ELR (cell line): ENCODE data around the gene STAMBP.
"Not testable (repeated sequence)": the region's sequence is repeated elsewhere in the genome, so short reads cannot be mapped to it uniquely, and the experiment has no call there.

Experiments used
- DNase-seq: peaks from one replicate; pipeline ENCODE4 v3.0.0-alpha.2; 2015; ENCODE audit warnings: low read depth

The STAMBP gene

GRCh38 chr2:73828818-73829570 is at the start of gene STAMBP:
Gene STAMBP (plus strand): TSS chr2:73828961. CDS start chr2:73830857, 1,896 bp downstream.
- peak; percentile 98 for DNase-seq

GRCh38 chr2:73779467-73780236 is 49.1 kb upstream of the STAMBP start, which contains the start of gene DUSP11:
Gene DUSP11 (minus strand): TSS chr2:73780103. CDS start chr2:73779974, 129 bp downstream.
- DNase-seq = peak; percentile 95

- DNase-seq = no peak
Observed at GRCh38 chr2:73780237-73780582, 48.6 kb upstream of the STAMBP start.

- peak; percentile 16 for DNase-seq
Observed at GRCh38 chr2:73783402-73783801, 45.4 kb upstream of the STAMBP start.

DNA sequence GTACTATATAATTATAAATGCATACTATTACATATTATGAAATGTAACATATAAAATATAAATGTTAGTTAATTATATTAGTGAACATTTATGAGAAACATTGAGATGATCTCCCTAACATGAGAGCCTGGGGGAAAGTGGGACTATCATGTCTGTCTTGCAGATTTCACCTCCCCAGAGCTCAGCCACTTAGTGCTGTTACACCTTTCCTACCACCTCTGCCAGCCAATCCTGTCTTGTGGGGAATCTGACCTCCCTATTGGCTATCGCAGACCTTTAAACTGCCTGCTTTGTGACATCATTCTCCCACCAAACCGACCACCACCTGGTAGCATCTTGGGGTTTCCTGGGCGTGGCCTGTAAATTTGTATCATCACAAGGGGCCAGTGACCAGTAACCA is 44.9 kb upstream of the STAMBP start, which contains the start of gene C2orf78:
Gene C2orf78 (plus strand): TSS at position 301 of the 400 bp plus-strand sequence. CDS start 127 bp downstream, outside the sequence.
- not testable (repeated sequence) for DNase-seq

- no peak for DNase-seq
Observed at GRCh38 chr2:73811878-73812277, 16.9 kb upstream of the STAMBP start.

- no peak for DNase-seq
Observed at GRCh38 chr2:73812635-73813034, 16.1 kb upstream of the STAMBP start.

GRCh38 chr2:73818296-73818695 is 10.5 kb upstream of the STAMBP start:
- DNase-seq = no peak

GRCh38 chr2:73821227-73821626 is 7.5 kb upstream of the STAMBP start:
- DNase-seq = no peak

- no peak for DNase-seq
Observed at GRCh38 chr2:73821669-73822068, 7.1 kb upstream of the STAMBP start.

DNA sequence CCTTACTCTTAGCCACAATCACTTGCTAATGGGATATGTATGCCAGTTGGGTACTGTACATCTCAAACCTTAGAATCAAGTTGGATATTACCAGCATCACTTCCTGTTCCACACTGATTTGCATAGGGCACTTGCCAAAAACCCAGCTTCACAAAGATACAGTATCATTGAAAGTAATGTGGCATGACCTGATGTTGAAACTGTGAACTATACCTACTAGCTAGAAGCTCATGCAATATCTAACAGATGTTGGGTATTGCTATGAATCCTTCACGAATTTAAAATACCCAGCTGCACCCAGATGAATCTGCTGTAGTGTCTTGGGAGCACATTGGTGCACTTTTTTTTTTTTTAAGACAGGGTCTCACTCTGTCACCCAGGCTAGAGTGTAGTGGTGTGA is 6.5 kb upstream of the STAMBP start:
- DNase-seq = no peak

- DNase-seq = no peak
Observed at GRCh38 chr2:73822991-73823390, 5.8 kb upstream of the STAMBP start.

- DNase-seq = no peak
Observed at GRCh38 chr2:73823416-73823815, 5.3 kb upstream of the STAMBP start.

DNA sequence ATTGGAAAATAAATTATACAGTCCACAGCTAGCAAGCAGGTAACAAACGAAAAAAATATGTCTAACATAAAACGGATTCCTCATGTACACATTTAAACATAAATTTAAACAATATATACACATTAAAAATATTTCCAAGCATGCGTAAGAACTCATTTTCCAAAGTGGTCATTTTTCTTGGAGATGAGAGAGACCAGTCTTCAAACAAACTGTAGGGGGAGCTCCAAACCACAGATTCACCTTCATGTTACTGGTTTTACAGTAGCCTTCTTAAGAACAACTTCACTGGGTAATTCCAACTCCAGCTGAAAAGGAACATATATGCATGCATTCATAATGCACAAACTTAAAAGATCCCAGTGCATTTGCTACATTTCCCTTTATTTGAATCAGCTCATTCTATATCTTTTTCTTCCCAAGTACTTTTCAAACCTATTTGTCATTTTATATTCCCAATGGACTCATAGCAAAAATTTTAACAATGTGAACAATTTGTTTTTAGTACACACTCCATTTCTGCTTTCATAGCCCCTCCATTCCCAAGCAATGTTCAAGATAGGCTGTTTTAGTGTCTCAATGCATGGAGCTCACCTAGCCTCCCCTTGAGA is 4.7 kb upstream of the STAMBP start:
- DNase-seq = peak; percentile 83

- DNase-seq = no peak
Observed at GRCh38 chr2:73825408-73825807, 3.4 kb upstream of the STAMBP start.

- DNase-seq = peak; percentile 66
Observed at GRCh38 chr2:73827018-73827417, 1.7 kb upstream of the STAMBP start.

DNA sequence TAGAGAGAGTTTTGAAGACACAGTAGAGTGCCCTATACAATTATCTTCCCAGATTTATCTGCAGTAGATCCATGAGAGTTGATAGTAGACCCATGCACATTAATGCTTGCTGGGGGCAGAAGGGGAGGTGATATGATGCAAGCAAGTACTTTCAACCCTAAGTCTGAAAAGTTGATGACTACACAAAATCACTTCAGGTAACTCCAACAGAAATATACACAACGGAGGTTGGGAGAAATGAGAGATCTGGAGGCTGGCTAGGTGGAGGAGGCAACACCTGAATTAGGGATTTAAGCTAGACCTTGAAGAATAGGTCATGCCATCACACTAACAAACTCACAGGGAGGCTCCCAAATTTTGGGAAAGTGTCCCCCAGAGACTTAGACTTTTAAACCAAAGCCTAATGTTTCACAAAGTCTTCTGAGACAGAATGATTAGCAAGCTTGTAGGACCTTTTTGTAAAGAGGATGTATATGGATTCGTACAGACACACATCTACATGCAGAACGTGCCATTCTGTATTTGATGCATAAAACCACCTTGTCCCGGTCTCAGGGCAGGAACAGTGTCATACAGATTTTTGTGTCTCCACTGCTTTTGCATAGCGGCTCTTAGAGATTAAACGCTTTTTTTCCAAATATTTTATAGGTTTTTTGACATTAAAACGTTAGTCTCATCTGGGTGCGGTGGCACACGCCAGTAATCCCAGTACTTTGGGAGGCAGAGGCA is 937 bp upstream of the STAMBP start:
- DNase-seq = no peak

- no peak for DNase-seq
Observed at GRCh38 chr2:73828389-73828817, 358 bp upstream of the STAMBP start.

DNA sequence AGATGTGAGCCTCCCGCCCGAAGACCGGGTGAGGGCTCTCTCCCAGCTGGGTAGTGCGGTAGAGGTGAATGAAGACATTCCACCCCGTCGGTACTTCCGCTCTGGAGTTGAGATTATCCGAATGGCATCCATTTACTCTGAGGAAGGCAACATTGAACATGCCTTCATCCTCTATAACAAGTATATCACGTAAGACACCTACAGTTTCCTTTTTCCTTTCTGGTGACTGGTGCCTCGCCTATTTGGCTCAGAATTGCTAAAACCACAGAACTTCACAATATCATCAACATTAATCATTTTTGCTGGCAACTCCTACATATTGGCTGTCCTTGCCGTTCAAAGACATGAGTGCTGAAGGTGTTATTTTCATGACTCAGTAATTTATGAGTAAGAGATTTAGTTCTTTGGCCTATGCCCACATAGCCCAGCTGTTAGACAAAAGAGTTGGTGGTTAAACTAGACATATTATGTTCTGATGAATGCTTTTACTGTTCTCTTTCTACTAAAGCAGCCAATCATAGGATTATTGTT is 2.2 kb downstream of the STAMBP start:
- DNase-seq = peak; percentile 97

GRCh38 chr2:73832930-73833329 is 4.2 kb downstream of the STAMBP start:
- no peak for DNase-seq

DNA sequence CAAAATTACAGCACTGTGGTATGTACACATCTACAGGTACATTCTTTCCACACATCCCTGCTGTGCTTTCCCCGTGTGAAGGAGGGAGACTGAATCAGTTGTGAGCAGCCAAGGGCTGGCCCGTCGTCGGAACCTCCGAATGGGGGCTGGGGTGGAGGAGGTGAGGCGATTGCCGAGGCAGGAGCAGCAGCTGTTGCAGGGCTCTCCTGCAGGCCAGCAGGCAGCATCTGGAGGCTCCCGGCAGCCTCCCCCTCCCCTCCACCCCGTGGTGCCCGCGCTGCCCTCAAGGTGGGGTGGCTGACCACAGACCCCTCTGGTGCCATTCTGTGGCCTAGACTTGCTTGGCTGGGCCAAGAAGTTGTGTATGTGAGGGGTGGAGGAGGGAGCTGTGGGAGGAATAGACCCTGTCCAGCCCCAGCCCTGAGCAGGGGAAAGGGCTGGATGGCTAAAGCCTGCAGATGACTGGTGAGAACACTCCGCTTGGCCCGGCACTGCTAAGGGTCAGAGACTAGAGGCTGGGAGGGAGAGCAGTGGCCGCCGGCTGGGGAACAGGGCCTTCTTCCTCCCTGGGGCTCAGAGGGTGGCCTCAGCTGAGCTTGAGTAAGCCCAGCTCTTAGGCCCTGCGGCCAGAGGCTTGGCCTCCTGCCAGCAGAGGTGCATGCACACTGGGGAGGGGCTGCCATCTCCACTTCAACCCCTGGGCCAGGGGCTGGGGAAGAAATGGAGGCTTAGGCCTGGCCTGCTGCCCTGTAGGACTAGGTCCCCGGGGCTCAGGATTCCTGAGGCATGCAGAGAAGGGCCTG is 7.6 kb downstream of the STAMBP start:
- no peak for DNase-seq
